ENCODE results near the gene SLC22A13. TPM values are rescaled to one million over a fixed set of nuclear protein-coding genes. Genes with fewer than 3 reads are reported as not detected.

Gene SLC22A13
- polyA plus RNA-seq, 1 donor (not counting 4 experiments of a cell fraction or from before 2014, with no cell fraction given), result 0.25 TPM

DNA sequence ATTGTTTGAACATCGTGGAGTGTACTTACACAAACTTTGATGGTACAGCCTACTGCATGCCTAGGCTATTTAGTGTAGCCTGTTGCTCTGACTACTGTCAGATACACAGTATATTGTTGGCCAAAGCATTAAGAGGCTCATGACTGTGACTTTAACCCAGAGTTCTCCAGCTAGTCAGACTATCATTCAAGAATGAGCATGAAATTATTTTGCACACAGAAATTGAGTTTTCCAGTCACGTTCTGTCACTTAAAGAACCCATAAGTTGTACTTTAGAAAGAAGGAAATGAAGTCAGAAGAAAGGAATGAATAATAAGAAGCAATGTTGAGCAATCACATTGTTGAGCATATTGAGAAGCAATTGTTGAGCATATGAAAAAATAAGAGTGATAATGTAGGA is 37.6 kb upstream of the SLC22A13 start:
- DNase-seq (ENCODE audit: low read depth, low spot score) (no peak), FAIRE-seq (no peak)
- Histone ChIP-seq H2AFZ (ENCODE audit: control insufficient read depth, low read length) (no peak overlapping the region), H3K36me3 (ENCODE audit: control insufficient read depth in 2 of 2, extremely low read depth in 1 of 2, insufficient read depth in 2 of 2, low read length in 2 of 2) (peaks cover 9 to 26% of the 10 kb centered on the region in 2 experiments), H4K20me1 (ENCODE audit: control insufficient read depth, extremely low read depth, insufficient read depth, low read length) (no peaks in the 10 kb centered on the region), H3K9me3 (ENCODE audit: control insufficient read depth, low read depth, low read length) (no peaks in the 10 kb centered on the region), H3K79me2 (ENCODE audit: control insufficient read depth, insufficient read depth, low read length) (peaks cover 4% of the 10 kb centered on the region), H3K9me1 (ENCODE audit: control insufficient read depth, extremely low read depth, insufficient read depth, low read length) (no peaks in the 10 kb centered on the region), H3K4me3 (ENCODE audit: control insufficient read depth in 2 of 3, extremely low read depth in 1 of 3, insufficient read depth in 2 of 3, low read depth in 1 of 3, low read length in 3 of 3) (no peak overlapping the region), H3K27me3 (ENCODE audit: control insufficient read depth, extremely low read depth, insufficient read depth, low read length) (no peaks in the 10 kb centered on the region), H3K4me2 (ENCODE audit: control insufficient read depth, extremely low read depth, insufficient read depth, low read depth, low read length) (peak overlapping the region; percentile 33), H3K9ac (ENCODE audit: control insufficient read depth, extremely low read depth, insufficient read depth, low read length) (no peak overlapping the region), H3K27ac (ENCODE audit: control insufficient read depth, insufficient read depth, low read length) (peak overlapping the region; percentile 47), H3K4me1 (ENCODE audit: control insufficient read depth, extremely low read depth, insufficient read depth, low read length) (peaks cover 35% of the 10 kb centered on the region)
- TF ChIP-seq EZH2 (IDR thresholded peaks at IDR 0.05; ENCODE audit: low read length), result no peak
- TF ChIP-seq, protein P1, sequence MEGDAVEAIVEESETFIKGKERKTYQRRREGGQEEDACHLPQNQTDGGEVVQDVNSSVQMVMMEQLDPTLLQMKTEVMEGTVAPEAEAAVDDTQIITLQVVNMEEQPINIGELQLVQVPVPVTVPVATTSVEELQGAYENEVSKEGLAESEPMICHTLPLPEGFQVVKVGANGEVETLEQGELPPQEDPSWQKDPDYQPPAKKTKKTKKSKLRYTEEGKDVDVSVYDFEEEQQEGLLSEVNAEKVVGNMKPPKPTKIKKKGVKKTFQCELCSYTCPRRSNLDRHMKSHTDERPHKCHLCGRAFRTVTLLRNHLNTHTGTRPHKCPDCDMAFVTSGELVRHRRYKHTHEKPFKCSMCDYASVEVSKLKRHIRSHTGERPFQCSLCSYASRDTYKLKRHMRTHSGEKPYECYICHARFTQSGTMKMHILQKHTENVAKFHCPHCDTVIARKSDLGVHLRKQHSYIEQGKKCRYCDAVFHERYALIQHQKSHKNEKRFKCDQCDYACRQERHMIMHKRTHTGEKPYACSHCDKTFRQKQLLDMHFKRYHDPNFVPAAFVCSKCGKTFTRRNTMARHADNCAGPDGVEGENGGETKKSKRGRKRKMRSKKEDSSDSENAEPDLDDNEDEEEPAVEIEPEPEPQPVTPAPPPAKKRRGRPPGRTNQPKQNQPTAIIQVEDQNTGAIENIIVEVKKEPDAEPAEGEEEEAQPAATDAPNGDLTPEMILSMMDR (optimal IDR thresholded peaks at IDR 0.05 in 1 of 3, IDR thresholded peaks at IDR 0.05 in 1 of 3, conservative IDR thresholded peaks at IDR 0.05 in 1 of 3; ENCODE audit: extremely low read depth in 1 of 3, insufficient read depth in 2 of 3, low read length in 3 of 3), result no peak
- dilution Hi-C loops (cut with MboI; ENCODE audit: extremely low pct_ligation_motif_present, low sequenced_read_pairs), result no loop called here

DNA sequence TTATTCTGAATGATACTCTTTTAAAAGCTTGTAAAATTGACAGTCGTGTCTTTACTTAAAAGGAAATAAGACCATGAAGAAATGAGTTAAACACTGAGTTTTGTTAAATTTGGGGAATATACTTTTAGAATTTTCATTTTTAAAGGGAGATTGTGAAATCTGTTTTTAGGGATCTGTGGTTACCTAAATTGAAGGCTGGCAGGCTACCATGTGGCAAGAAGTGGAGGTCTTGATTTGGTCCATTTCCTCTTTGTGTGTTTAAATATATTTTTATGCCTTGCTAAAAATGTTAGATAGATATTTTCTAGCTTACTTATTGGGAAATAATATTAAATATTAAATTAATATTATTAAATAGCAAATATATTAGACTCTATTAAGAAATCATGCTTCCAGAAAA is 36.6 kb upstream of the SLC22A13 start:
- no peaks in the 10 kb centered on the region for H3K9me1 ChIP-seq (ENCODE audit: control insufficient read depth, extremely low read depth, insufficient read depth, low read length)
- H3K9me3 ChIP-seq (ENCODE audit: control insufficient read depth, low read depth, low read length), result no peaks in the 10 kb centered on the region
- H3K79me2 ChIP-seq (ENCODE audit: control insufficient read depth, insufficient read depth, low read length), result peaks cover 3% of the 10 kb centered on the region
- H2AFZ ChIP-seq (ENCODE audit: control insufficient read depth, low read length), result no peak overlapping the region
- peaks cover 8 to 21% of the 10 kb centered on the region in 2 experiments for H3K36me3 ChIP-seq (ENCODE audit: control insufficient read depth in 2 of 2, extremely low read depth in 1 of 2, insufficient read depth in 2 of 2, low read length in 2 of 2)
- dilution Hi-C loops (cut with MboI; ENCODE audit: extremely low pct_ligation_motif_present, low sequenced_read_pairs), result no loop called here
- no peak overlapping the region for H3K27ac ChIP-seq (ENCODE audit: control insufficient read depth, insufficient read depth, low read length)
- no peaks in the 10 kb centered on the region for H4K20me1 ChIP-seq (ENCODE audit: control insufficient read depth, extremely low read depth, insufficient read depth, low read length)
- no peak for FAIRE-seq
- TF ChIP-seq EZH2 (IDR thresholded peaks at IDR 0.05; ENCODE audit: low read length), result no peak
- TF ChIP-seq, protein P1 (optimal IDR thresholded peaks at IDR 0.05 in 1 of 3, IDR thresholded peaks at IDR 0.05 in 1 of 3, conservative IDR thresholded peaks at IDR 0.05 in 1 of 3; ENCODE audit: extremely low read depth in 1 of 3, insufficient read depth in 2 of 3, low read length in 3 of 3), result no peak
- H3K4me2 ChIP-seq (ENCODE audit: control insufficient read depth, extremely low read depth, insufficient read depth, low read depth, low read length), result no peak overlapping the region
- H3K4me1 ChIP-seq (ENCODE audit: control insufficient read depth, extremely low read depth, insufficient read depth, low read length), result peaks cover 35% of the 10 kb centered on the region
- no peak overlapping the region for H3K4me3 ChIP-seq (ENCODE audit: control insufficient read depth in 2 of 3, extremely low read depth in 1 of 3, insufficient read depth in 2 of 3, low read depth in 1 of 3, low read length in 3 of 3)
- H3K9ac ChIP-seq (ENCODE audit: control insufficient read depth, extremely low read depth, insufficient read depth, low read length), result no peak overlapping the region
- H3K27me3 ChIP-seq (ENCODE audit: control insufficient read depth, extremely low read depth, insufficient read depth, low read length), result no peaks in the 10 kb centered on the region
- no peak for DNase-seq (ENCODE audit: low read depth, low spot score)

Measured in keratinocyte (primary cell).